Measurements from ENCODE around the gene MTRFR.

Gene MTRFR

DNA sequence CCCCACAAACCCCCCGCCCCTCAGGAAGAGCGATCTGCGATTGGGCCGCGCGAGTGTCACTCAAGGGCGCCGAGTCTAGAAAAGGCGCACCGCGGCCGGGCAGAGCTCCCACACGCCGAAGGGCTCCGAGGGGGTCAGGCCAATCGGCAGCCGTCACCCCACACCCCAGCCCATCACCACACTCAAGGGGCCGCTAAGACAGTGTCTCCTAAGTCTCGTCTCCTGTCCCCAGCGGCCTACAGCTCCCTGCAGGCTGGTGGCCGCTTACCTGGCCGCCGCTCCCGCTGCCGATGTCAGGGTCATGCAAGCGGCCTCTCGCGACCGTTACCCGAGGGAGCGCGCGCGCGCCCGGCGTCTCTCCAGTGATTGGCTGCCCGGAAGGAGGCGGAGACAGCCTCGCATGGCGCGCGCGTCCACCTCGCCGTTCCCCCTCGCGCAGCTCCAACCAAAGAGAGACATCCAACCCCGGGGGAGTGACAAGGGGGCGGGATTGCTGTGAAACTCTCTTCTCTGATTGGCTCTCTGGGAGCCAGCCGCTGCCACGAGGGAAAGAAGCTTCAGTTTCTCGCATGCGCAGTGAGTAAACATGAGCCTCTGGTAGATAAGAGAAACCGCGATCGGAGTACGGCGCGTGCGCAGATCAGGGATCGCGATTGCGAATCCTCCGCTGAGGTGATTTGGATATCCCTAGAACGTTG lies at the start of gene MTRFR, which contains the start of gene MPHOSPH9:
TSS of gene MTRFR (plus strand) at position 630 of the 698 bp plus-strand sequence. CDS start 20,239 bp downstream, outside the sequence.
TSS of gene MPHOSPH9 (minus strand) at position 335 of the 698 bp plus-strand sequence. CDS start 2,777 bp downstream, outside the sequence.
- H3F3A ChIP-seq (ENCODE audit: low read depth), result peaks cover 16% of the 10 kb centered on the region
- H3K4me2 ChIP-seq (ENCODE audit: low read depth, low read length, poor library complexity, severe bottlenecking), result peak within 1 kb of the TSS; percentile 92
- TF ChIP-seq, protein P1, sequence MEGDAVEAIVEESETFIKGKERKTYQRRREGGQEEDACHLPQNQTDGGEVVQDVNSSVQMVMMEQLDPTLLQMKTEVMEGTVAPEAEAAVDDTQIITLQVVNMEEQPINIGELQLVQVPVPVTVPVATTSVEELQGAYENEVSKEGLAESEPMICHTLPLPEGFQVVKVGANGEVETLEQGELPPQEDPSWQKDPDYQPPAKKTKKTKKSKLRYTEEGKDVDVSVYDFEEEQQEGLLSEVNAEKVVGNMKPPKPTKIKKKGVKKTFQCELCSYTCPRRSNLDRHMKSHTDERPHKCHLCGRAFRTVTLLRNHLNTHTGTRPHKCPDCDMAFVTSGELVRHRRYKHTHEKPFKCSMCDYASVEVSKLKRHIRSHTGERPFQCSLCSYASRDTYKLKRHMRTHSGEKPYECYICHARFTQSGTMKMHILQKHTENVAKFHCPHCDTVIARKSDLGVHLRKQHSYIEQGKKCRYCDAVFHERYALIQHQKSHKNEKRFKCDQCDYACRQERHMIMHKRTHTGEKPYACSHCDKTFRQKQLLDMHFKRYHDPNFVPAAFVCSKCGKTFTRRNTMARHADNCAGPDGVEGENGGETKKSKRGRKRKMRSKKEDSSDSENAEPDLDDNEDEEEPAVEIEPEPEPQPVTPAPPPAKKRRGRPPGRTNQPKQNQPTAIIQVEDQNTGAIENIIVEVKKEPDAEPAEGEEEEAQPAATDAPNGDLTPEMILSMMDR (conservative IDR thresholded peaks at IDR 0.05; ENCODE audit: low read length), result no peak
- no peak for TF ChIP-seq EZH2phosphoT487 (IDR thresholded peaks at IDR 0.05; ENCODE audit: borderline replicate concordance)
- H3K9ac ChIP-seq (ENCODE audit: low read depth, low read length, poor library complexity, severe bottlenecking), result peak within 1 kb of the TSS; percentile 97
- H3K4me1 ChIP-seq (ENCODE audit: insufficient read depth, low read length, poor library complexity, severe bottlenecking), result peaks cover 53% of the 10 kb centered on the region
- peaks cover 89% of the 10 kb centered on the region for H3K79me2 ChIP-seq (ENCODE audit: insufficient read depth, low read length)
- no peaks in the 10 kb centered on the region for H3K36me3 ChIP-seq (ENCODE audit: insufficient read depth, low read length)
- H3K9me2 ChIP-seq (replicated peaks; ENCODE audit: low read depth, low read length), result no peaks in the 10 kb centered on the region
- H3K4me3 ChIP-seq (ENCODE audit: low read length, poor library complexity, severe bottlenecking), result peak within 1 kb of the TSS; percentile 88
- H3K9me3 ChIP-seq (ENCODE audit: insufficient read depth, low read depth, low read length), result no peaks in the 10 kb centered on the region
- peaks cover 55% of the 10 kb centered on the region for H4K20me1 ChIP-seq (ENCODE audit: insufficient read depth, low read length, poor library complexity, severe bottlenecking)
- H2AFZ ChIP-seq (ENCODE audit: low read length), result peak within 1 kb of the TSS; percentile 80
- H3K27me3 ChIP-seq (ENCODE audit: insufficient read depth, low read length, poor library complexity, severe bottlenecking), result no peaks in the 10 kb centered on the region

DNA sequence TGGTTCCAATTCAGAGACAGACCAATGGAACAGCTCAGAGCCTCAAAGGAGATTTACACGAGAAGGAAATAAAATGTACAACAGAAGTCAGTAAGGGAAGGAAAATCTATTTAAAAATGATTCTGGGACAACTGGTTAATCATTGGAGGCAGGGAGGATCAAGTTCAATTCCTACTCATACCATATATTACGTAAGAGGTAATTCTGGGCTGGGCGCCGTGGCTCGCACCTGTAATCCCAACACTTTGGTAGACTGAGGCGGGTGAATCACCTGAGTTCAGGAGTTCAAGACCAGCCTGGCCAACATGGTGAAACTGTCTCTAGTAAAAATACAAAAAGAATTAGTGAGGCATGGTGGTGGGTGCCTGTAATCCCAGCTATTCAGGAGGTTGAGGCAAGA lies 45.6 kb upstream of the MTRFR start:
- no peaks in the 10 kb centered on the region for H3K9me3 ChIP-seq (ENCODE audit: insufficient read depth, low read depth, low read length)
- H3K9ac ChIP-seq (ENCODE audit: low read depth, low read length, poor library complexity, severe bottlenecking), result no peak overlapping the region
- no peak overlapping the region for H2AFZ ChIP-seq (ENCODE audit: low read length)
- no peak overlapping the region for H3K4me2 ChIP-seq (ENCODE audit: low read depth, low read length, poor library complexity, severe bottlenecking)
- TF ChIP-seq, protein P1 (conservative IDR thresholded peaks at IDR 0.05; ENCODE audit: low read length), result no peak
- TF ChIP-seq EZH2phosphoT487 (IDR thresholded peaks at IDR 0.05; ENCODE audit: borderline replicate concordance), result no peak
- H3K36me3 ChIP-seq (ENCODE audit: insufficient read depth, low read length), result peaks cover 73% of the 10 kb centered on the region; the same call in 1 of the 2 replicates
- H4K20me1 ChIP-seq (ENCODE audit: insufficient read depth, low read length, poor library complexity, severe bottlenecking), result no peaks in the 10 kb centered on the region
- no peaks in the 10 kb centered on the region for H3K79me2 ChIP-seq (ENCODE audit: insufficient read depth, low read length)
- H3K27me3 ChIP-seq (ENCODE audit: insufficient read depth, low read length, poor library complexity, severe bottlenecking), result no peaks in the 10 kb centered on the region
- H3K4me1 ChIP-seq (ENCODE audit: insufficient read depth, low read length, poor library complexity, severe bottlenecking), result no peaks in the 10 kb centered on the region
- no peak overlapping the region for H3K4me3 ChIP-seq (ENCODE audit: low read length, poor library complexity, severe bottlenecking)
- H3K9me2 ChIP-seq (replicated peaks; ENCODE audit: low read depth, low read length), result no peaks in the 10 kb centered on the region
- H3F3A ChIP-seq (ENCODE audit: low read depth), result no peaks in the 10 kb centered on the region

DNA sequence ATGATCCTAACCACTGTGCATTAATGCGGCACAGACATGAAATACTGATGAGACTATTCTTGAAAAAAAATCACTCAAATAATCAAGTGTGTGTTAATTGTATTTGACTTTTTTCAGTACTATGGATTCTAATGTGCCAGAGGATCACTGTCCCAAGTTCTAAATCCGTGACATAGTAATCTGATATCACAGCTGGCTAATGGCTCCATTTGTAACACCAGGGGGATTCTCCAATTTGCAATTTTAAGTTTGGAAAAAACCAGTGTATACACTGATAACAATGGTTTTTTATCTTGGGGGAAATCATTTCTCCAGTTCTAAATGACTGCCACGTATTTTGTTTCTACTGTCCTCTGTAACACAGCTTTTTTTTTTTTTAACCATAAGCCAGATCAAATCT lies 33.3 kb upstream of the MTRFR start:
- Histone ChIP-seq H2AFZ (ENCODE audit: low read length) (no peak overlapping the region), H3F3A (ENCODE audit: low read depth) (no peaks in the 10 kb centered on the region), H4K20me1 (ENCODE audit: insufficient read depth, low read length, poor library complexity, severe bottlenecking) (no peaks in the 10 kb centered on the region), H3K79me2 (ENCODE audit: insufficient read depth, low read length) (no peaks in the 10 kb centered on the region), H3K27me3 (ENCODE audit: insufficient read depth, low read length, poor library complexity, severe bottlenecking) (no peaks in the 10 kb centered on the region), H3K36me3 (ENCODE audit: insufficient read depth, low read length) (peaks cover 63% of the 10 kb centered on the region), H3K9me2 (replicated peaks; ENCODE audit: low read depth, low read length) (no peaks in the 10 kb centered on the region), H3K9me3 (ENCODE audit: insufficient read depth, low read depth, low read length) (no peaks in the 10 kb centered on the region), H3K9ac (ENCODE audit: low read depth, low read length, poor library complexity, severe bottlenecking) (no peak overlapping the region), H3K4me3 (ENCODE audit: low read length, poor library complexity, severe bottlenecking) (no peak overlapping the region), H3K4me2 (ENCODE audit: low read depth, low read length, poor library complexity, severe bottlenecking) (no peak overlapping the region), H3K4me1 (ENCODE audit: insufficient read depth, low read length, poor library complexity, severe bottlenecking) (no peaks in the 10 kb centered on the region)
- TF ChIP-seq, protein P1 (conservative IDR thresholded peaks at IDR 0.05; ENCODE audit: low read length), result no peak
- TF ChIP-seq EZH2phosphoT487 (IDR thresholded peaks at IDR 0.05; ENCODE audit: borderline replicate concordance), result no peak
